H9 (cell line): ENCODE measurements around the gene SPNS3. TPM values are rescaled to one million over a fixed set of nuclear protein-coding genes. Genes with fewer than 3 reads are reported as not detected.

ENCODE experiments used
- DNase-seq: peaks from one replicate; pipeline ENCODE4 v3.0.0-alpha.2; 2017
- H2AFZ ChIP-seq: one replicate; pipeline ENCODE4 v1.6.1; 2013; ENCODE audit warnings: mild to moderate bottlenecking, low read length, control low read depth, moderate library complexity
- H2AK5ac ChIP-seq: 2 replicates; pipeline ENCODE4 v1.6.1; 2013; ENCODE audit warnings: low read length, control low read depth, mixed read lengths; ENCODE audit not compliant: insufficient read length
- H2BK120ac ChIP-seq: one replicate; pipeline ENCODE4 v1.6.1; 2013; ENCODE audit warnings: low read depth, mild to moderate bottlenecking, low read length, control low read depth, inconsistent platforms; ENCODE audit not compliant: poor library complexity, severe bottlenecking
- H2BK12ac ChIP-seq: 2 replicates; pipeline ENCODE4 v1.6.1; 2013; ENCODE audit warnings: low read length, control low read depth, mixed read lengths, low read depth; ENCODE audit not compliant: insufficient read length
- H2BK15ac ChIP-seq: 2 replicates; pipeline ENCODE4 v1.6.1; 2013; ENCODE audit warnings: low read depth, low read length, control low read depth
- H2BK20ac ChIP-seq: one replicate; pipeline ENCODE4 v1.6.1; 2013; ENCODE audit warnings: low read depth, mild to moderate bottlenecking, low read length, control low read depth, inconsistent platforms; ENCODE audit not compliant: poor library complexity, severe bottlenecking
- H2BK5ac ChIP-seq: 2 replicates; pipeline ENCODE4 v1.6.1; 2013; ENCODE audit warnings: low read length, control low read depth, mixed read lengths; ENCODE audit not compliant: insufficient read length
- H3K14ac ChIP-seq: 2 replicates; pipeline ENCODE4 v1.6.1; 2013; ENCODE audit warnings: low read length, control low read depth; ENCODE audit not compliant: insufficient read depth
- H3K18ac ChIP-seq: 2 replicates; pipeline ENCODE4 v1.6.1; 2013; ENCODE audit warnings: low read depth, mild to moderate bottlenecking, mixed read lengths, low read length, control low read depth; ENCODE audit not compliant: insufficient read length
- H3K23ac ChIP-seq: 2 replicates; pipeline ENCODE4 v1.6.1; 2013; ENCODE audit warnings: low read length, control low read depth, mixed read lengths, low read depth; ENCODE audit not compliant: insufficient read length
- H3K23me2 ChIP-seq: 2 replicates; pipeline ENCODE4 v1.6.1; 2013; ENCODE audit warnings: low read depth, mild to moderate bottlenecking, mixed read lengths, low read length, control low read depth; ENCODE audit not compliant: insufficient read length, poor library complexity, severe bottlenecking
- H3K27ac ChIP-seq: 2 replicates; pipeline ENCODE4 v1.5.1; 2013; ENCODE audit warnings: low read length, control low read depth, mixed read lengths, low read depth; ENCODE audit not compliant: insufficient read length
- H3K27me3 ChIP-seq: 2 replicates; pipeline ENCODE4 v1.6.1; 2013; ENCODE audit warnings: low read length, control low read depth, inconsistent platforms; ENCODE audit not compliant: insufficient read depth
- H3K4ac ChIP-seq: 2 replicates; pipeline ENCODE4 v1.6.1; 2013; ENCODE audit warnings: low read depth, mild to moderate bottlenecking, control low read depth, inconsistent platforms, low read length, moderate library complexity
- H3K4me1 ChIP-seq: 2 replicates; pipeline ENCODE4 v1.6.1; 2013; ENCODE audit warnings: low read length, control low read depth, inconsistent platforms; ENCODE audit not compliant: insufficient read depth
- H3K4me2 ChIP-seq: 2 replicates; pipeline ENCODE4 v1.6.1; 2013; ENCODE audit warnings: low read length, control low read depth, mixed read lengths; ENCODE audit not compliant: insufficient read length, insufficient read depth
- H3K56ac ChIP-seq: 2 replicates; pipeline ENCODE4 v1.6.1; 2013; ENCODE audit warnings: low read depth, mild to moderate bottlenecking, mixed read lengths, low read length, control low read depth; ENCODE audit not compliant: insufficient read length
- H3K79me1 ChIP-seq: 2 replicates; pipeline ENCODE4 v1.6.1; 2013; ENCODE audit warnings: low read depth, mild to moderate bottlenecking, moderate library complexity, low read length, control low read depth, inconsistent platforms; ENCODE audit not compliant: insufficient read depth, poor library complexity, severe bottlenecking
- H3K79me2 ChIP-seq: 2 replicates; pipeline ENCODE4 v1.6.1; 2013; ENCODE audit warnings: low read length, control low read depth, inconsistent platforms; ENCODE audit not compliant: insufficient read depth
- H3K9ac ChIP-seq: 2 replicates; pipeline ENCODE4 v1.6.1; 2013; ENCODE audit warnings: low read length, control low read depth, mixed read lengths; ENCODE audit not compliant: insufficient read length; ENCODE audit errors: extremely low read depth
- H3K9me3 ChIP-seq: one replicate; pipeline ENCODE4 v1.6.1; 2013; ENCODE audit warnings: low read depth, low read length, inconsistent platforms; ENCODE audit not compliant: control insufficient read depth
- H3T11ph ChIP-seq: one replicate; pipeline ENCODE4 v1.6.1; 2013; ENCODE audit warnings: mild to moderate bottlenecking, low read length, control low read depth, inconsistent platforms
- H4K20me1 ChIP-seq: one replicate; pipeline ENCODE4 v1.6.1; 2013; ENCODE audit not compliant: control insufficient read depth, insufficient read length, insufficient read depth
- H4K5ac ChIP-seq: 2 replicates; pipeline ENCODE4 v1.6.1; 2013; ENCODE audit warnings: low read depth, mild to moderate bottlenecking, mixed read lengths, low read length, control low read depth; ENCODE audit not compliant: insufficient read length
- H4K8ac ChIP-seq: replicated peaks from 2 replicates; pipeline ENCODE4 v1.6.1; 2013; ENCODE audit warnings: low read length, control low read depth, mixed read lengths, low read depth; ENCODE audit not compliant: insufficient read length
- H4K91ac ChIP-seq: 2 replicates; pipeline ENCODE4 v1.6.1; 2013; ENCODE audit warnings: low read depth, mild to moderate bottlenecking, moderate library complexity, mixed read lengths, low read length, control low read depth; ENCODE audit not compliant: insufficient read length
- H3K27ac Mint-ChIP-seq, 3 experiments: 2 replicates in 2 of 3; 3 replicates in 1 of 3; pipeline ENCODE4 v1.8.0; 2020 to 2021; ENCODE audit warnings: mixed read lengths in 3 of 3, mild to moderate bottlenecking in 1 of 3, moderate library complexity in 1 of 3
- H3K27me3 Mint-ChIP-seq: 2 replicates; pipeline ENCODE4 v1.8.0; 2021; ENCODE audit warnings: low read depth, mild to moderate bottlenecking, moderate library complexity, mixed read lengths
- H3K36me3 Mint-ChIP-seq, 3 experiments: 2 replicates in 2 of 3; 3 replicates in 1 of 3; pipeline ENCODE4 v1.8.0; 2020 to 2021; ENCODE audit warnings: low read depth in 3 of 3, mixed read lengths in 3 of 3; ENCODE audit not compliant: insufficient read depth in 1 of 3
- H3K4me1 Mint-ChIP-seq, 2 experiments: 2 replicates each; pipeline ENCODE4 v1.8.0; 2020; ENCODE audit warnings: mixed read lengths in 2 of 2
- H3K4me3 Mint-ChIP-seq, 2 experiments: 2 replicates in 1 of 2; 3 replicates in 1 of 2; pipeline ENCODE4 v1.8.0; 2020 to 2021; ENCODE audit warnings: mild to moderate bottlenecking in 2 of 2, mixed read lengths in 2 of 2, moderate library complexity in 1 of 2
- H3K9me3 Mint-ChIP-seq, 2 experiments: 2 replicates in 1 of 2; 3 replicates in 1 of 2; pipeline ENCODE4 v1.8.0; 2020; ENCODE audit warnings: mild to moderate bottlenecking in 2 of 2, mixed read lengths in 2 of 2, moderate library complexity in 1 of 2
- CTCF ChIP-seq: fragments of 200-600 bp; sonication (generic); conservative IDR thresholded peaks from 3 replicates; pipeline ENCODE4 v1.8.0; 2021; ENCODE audit warnings: antibody characterized with exemption, mild to moderate bottlenecking
- WGBS: extraction: QIAGEN DNeasy Blood & Tissue Kit; methylation state at CpG from one replicate; pipeline ENCODE4 v1.1.7; 2013; ENCODE audit warnings: missing lambda C conversion rate, low lambda C conversion rate, mixed read lengths; ENCODE audit not compliant: insufficient read length; ENCODE audit errors: extremely low coverage; 5-methylcytosine and 5-hydroxymethylcytosine counted together
- total RNA-seq: library from RNA; stranded (reverse); gene quantifications from 2 replicates; pipeline ENCODE4 v1.2.1, GENCODE V29; 2021

The SPNS3 gene
- total RNA-seq, 1 experiment from 2014 or later = not detected

GRCh38 chr17:4467287-4467686 lies 33.5 kb downstream of the SPNS3 start:
- no peak overlapping the region for H4K91ac ChIP-seq
- H2BK20ac ChIP-seq = no peak overlapping the region
- H3K4ac ChIP-seq = no peak overlapping the region
- DNase-seq = no peak
- no peak overlapping the region for H2BK120ac ChIP-seq
- H4K8ac ChIP-seq = no peak overlapping the region
- WGBS = no CpG with 5 or more reads among the region's 7 CpGs
- no peak overlapping the region for H3K27ac ChIP-seq
- H3K4me2 ChIP-seq = no peak overlapping the region
- H3K14ac ChIP-seq = no peak overlapping the region
- H2AK5ac ChIP-seq = no peak overlapping the region
- no peaks in the 10 kb centered on the region for H3K79me1 ChIP-seq
- no peaks in the 10 kb centered on the region for H3K23me2 ChIP-seq
- H3K9me3 ChIP-seq = no peaks in the 10 kb centered on the region
- H2BK15ac ChIP-seq = no peak overlapping the region
- H3K4me1 ChIP-seq = no peaks in the 10 kb centered on the region
- Mint-ChIP-seq H3K36me3 (no peaks in the 10 kb centered on the region), H3K4me1 (peaks cover 3% of the 10 kb centered on the region in 2 experiments; a peak in 3 of 4 replicates), H3K4me3 (no peak overlapping the region), H3K27me3 (peaks cover 2% of the 10 kb centered on the region; the same call in 1 of the 2 replicates), H3K27ac (no peak overlapping the region), H3K9me3 (peaks cover 3 to 6% of the 10 kb centered on the region in 2 experiments; a peak in 3 of 5 replicates)
- no peak overlapping the region for H2AFZ ChIP-seq
- no peak overlapping the region for H3K23ac ChIP-seq
- no peak overlapping the region for H3T11ph ChIP-seq
- H3K9ac ChIP-seq = no peak overlapping the region
- H4K5ac ChIP-seq = no peak overlapping the region
- no peaks in the 10 kb centered on the region for H4K20me1 ChIP-seq
- no peak overlapping the region for H2BK12ac ChIP-seq
- no peaks in the 10 kb centered on the region for H3K79me2 ChIP-seq
- no peak overlapping the region for H3K18ac ChIP-seq
- no peaks in the 10 kb centered on the region for H3K27me3 ChIP-seq
- H3K56ac ChIP-seq = no peak overlapping the region
- no peak overlapping the region for H2BK5ac ChIP-seq
- no peak for TF ChIP-seq CTCF
